Measurements from ENCODE around the gene SLC25A3.

The SLC25A3 gene

DNA sequence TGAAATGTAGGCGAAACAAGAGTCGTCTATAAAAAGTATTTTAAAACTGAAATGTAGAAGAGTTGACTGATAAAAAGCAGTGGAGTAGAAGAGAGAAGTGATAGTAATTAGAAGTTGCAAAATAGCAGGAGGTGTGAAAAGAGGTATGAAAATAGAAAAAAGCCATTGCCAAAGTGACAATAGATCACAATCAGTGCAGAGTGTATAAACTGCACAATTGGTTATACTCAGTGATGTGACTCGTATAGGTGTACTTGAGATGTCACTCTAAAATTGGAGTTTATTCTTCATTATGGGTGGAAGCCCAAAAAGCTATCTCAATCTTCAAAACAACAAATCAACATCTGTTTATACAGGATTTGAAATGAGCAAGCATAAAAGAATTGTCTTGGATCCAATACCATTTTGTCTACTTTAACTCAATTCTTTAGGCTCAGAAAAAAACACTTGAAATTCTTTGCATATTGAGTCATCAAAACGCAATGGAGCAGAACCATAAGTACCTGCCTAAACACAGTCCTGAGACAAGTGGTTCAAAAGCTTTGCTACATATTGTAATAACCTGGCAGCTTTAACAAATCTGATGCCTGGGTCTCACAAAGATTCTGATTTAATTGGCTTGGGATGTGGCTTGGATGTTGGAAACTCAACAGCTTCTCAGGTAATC lies 42.3 kb downstream of the SLC25A3 start (continued):
- TF ChIP-seq, protein P1, sequence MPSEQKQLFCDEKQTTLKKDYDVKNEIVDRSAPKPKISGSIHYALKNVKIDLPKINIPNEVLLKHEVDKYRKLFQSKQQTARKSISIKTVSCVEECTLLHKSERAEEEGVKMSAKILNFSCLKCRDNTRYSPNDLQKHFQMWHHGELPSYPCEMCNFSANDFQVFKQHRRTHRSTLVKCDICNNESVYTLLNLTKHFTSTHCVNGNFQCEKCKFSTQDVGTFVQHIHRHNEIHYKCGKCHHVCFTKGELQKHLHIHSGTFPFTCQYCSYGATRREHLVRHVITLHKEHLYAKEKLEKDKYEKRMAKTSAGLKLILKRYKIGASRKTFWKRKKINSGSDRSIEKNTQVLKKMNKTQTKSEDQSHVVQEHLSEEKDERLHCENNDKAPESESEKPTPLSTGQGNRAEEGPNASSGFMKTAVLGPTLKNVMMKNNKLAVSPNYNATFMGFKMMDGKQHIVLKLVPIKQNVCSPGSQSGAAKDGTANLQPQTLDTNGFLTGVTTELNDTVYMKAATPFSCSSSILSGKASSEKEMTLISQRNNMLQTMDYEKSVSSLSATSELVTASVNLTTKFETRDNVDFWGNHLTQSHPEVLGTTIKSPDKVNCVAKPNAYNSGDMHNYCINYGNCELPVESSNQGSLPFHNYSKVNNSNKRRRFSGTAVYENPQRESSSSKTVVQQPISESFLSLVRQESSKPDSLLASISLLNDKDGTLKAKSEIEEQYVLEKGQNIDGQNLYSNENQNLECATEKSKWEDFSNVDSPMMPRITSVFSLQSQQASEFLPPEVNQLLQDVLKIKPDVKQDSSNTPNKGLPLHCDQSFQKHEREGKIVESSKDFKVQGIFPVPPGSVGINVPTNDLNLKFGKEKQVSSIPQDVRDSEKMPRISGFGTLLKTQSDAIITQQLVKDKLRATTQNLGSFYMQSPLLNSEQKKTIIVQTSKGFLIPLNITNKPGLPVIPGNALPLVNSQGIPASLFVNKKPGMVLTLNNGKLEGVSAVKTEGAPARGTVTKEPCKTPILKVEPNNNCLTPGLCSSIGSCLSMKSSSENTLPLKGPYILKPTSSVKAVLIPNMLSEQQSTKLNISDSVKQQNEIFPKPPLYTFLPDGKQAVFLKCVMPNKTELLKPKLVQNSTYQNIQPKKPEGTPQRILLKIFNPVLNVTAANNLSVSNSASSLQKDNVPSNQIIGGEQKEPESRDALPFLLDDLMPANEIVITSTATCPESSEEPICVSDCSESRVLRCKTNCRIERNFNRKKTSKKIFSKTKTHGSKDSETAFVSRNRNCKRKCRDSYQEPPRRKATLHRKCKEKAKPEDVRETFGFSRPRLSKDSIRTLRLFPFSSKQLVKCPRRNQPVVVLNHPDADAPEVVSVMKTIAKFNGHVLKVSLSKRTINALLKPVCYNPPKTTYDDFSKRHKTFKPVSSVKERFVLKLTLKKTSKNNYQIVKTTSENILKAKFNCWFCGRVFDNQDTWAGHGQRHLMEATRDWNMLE (tag by site-specific recombination; conservative IDR thresholded peaks at IDR 0.05; ENCODE audit: low read depth) = 0 out of 2 replicates have a peak, but pooled peaks have one; percentile 20
- TF ChIP-seq ZNF37A (tag by site-specific recombination; IDR thresholded peaks at IDR 0.05) = no peak
- no peak for TF ChIP-seq MZF1 (tag by site-specific recombination; IDR thresholded peaks at IDR 0.05; ENCODE audit: borderline replicate concordance)
- TF ChIP-seq ZBTB44 (tag by site-specific recombination; IDR thresholded peaks at IDR 0.05) = no peak
- TF ChIP-seq, protein P2, sequence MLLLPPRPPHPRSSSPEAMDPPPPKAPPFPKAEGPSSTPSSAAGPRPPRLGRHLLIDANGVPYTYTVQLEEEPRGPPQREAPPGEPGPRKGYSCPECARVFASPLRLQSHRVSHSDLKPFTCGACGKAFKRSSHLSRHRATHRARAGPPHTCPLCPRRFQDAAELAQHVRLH (tag by site-specific recombination; IDR thresholded peaks at IDR 0.05) = no peak
- TF ChIP-seq ZNF157 (tag by site-specific recombination; IDR thresholded peaks at IDR 0.05) = no peak
- no peak for TF ChIP-seq ZNF132 (tag by site-specific recombination; IDR thresholded peaks at IDR 0.05; ENCODE audit: borderline replicate concordance)
- TF ChIP-seq HOXA7 (CRISPR knock-in tag; IDR thresholded peaks at IDR 0.05; ENCODE audit: borderline replicate concordance) = no peak
- TF ChIP-seq ZNF629 (tag by site-specific recombination; IDR thresholded peaks at IDR 0.05) = peak; percentile 79
- no peak for TF ChIP-seq ZNF311 (tag by site-specific recombination; IDR thresholded peaks at IDR 0.05; ENCODE audit: borderline replicate concordance)
- no peak for TF ChIP-seq KLF9 (tag by site-specific recombination; IDR thresholded peaks at IDR 0.05; ENCODE audit: low read depth)
- peak; percentile 80 for TF ChIP-seq ZNF362 (tag by site-specific recombination; IDR thresholded peaks at IDR 0.05)
- TF ChIP-seq ZNF529 (tag by site-specific recombination; IDR thresholded peaks at IDR 0.05; ENCODE audit: insufficient replicate concordance) = no peak
- no peak for TF ChIP-seq ZNF274 (IDR thresholded peaks at IDR 0.05; ENCODE audit: low read length)
- TF ChIP-seq ZNF274 (tag by site-specific recombination; IDR thresholded peaks at IDR 0.05; ENCODE audit: borderline replicate concordance) = no peak
- no peak for TF ChIP-seq ZNF404 (tag by site-specific recombination; IDR thresholded peaks at IDR 0.05)
- peak; percentile 17; the same call in 1 of the 2 replicates for TF ChIP-seq SCRT2 (tag by site-specific recombination; IDR thresholded peaks at IDR 0.05)
- TF ChIP-seq ZNF624 (tag by site-specific recombination; IDR thresholded peaks at IDR 0.05) = no peak
- no peak for TF ChIP-seq ZSCAN30 (tag by site-specific recombination; IDR thresholded peaks at IDR 0.05)
- TF ChIP-seq ZNF202 (tag by site-specific recombination; IDR thresholded peaks at IDR 0.05; ENCODE audit: borderline replicate concordance) = no peak
- no peak for TF ChIP-seq ZNF585B (tag by site-specific recombination; IDR thresholded peaks at IDR 0.05)
- TF ChIP-seq ZBTB48 (tag by site-specific recombination; IDR thresholded peaks at IDR 0.05) = no peak
- TF ChIP-seq REST (tag by site-specific recombination; IDR thresholded peaks at IDR 0.05) = no peak
- TF ChIP-seq, protein P3, sequence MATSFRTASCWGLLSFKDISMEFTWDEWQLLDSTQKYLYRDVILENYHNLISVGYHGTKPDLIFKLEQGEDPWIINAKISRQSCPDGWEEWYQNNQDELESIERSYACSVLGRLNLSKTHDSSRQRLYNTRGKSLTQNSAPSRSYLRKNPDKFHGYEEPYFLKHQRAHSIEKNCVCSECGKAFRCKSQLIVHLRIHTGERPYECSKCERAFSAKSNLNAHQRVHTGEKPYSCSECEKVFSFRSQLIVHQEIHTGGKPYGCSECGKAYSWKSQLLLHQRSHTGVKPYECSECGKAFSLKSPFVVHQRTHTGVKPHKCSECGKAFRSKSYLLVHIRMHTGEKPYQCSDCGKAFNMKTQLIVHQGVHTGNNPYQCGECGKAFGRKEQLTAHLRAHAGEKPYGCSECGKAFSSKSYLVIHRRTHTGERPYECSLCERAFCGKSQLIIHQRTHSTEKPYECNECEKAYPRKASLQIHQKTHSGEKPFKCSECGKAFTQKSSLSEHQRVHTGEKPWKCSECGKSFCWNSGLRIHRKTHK (tag by site-specific recombination; IDR thresholded peaks at IDR 0.05) = no peak
- no peak for TF ChIP-seq ZNF645 (tag by site-specific recombination; IDR thresholded peaks at IDR 0.05)

Measured in HEK293 (cell line).